ENCODE measurements around the gene CD3G. TPM values are rescaled to one million over a fixed set of nuclear protein-coding genes. Genes with fewer than 3 reads are reported as not detected.

CD3G gene
- total RNA-seq, 4 donors from 2014 or later = 0.12 to 0.59 (median 0.37) TPM

DNA sequence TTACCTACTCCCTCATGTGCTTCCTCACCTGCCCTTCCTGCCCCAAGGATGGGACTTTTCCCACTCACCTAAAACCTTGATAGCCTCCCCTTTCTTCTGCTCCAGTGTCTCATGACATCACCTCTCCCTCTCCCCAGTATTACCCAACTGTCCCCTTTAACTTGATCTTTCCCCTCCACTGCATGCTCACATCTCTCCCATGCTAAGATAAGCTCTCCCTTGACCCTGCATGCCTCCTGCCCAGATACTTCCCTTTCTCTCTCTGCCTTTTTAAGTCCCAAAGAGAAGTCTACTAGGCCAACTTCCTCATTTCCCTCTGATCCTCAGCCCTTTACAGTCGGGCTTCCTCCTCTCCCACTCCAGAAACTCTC, 24.8 kb upstream of the CD3G start:
- peak in 1 of 2 donors; percentile 64 for DNase-seq (ENCODE audit: low spot score in 2 of 2)
- no peak for TF ChIP-seq POLR2A (IDR thresholded peaks at IDR 0.05)
- TF ChIP-seq, protein P1, sequence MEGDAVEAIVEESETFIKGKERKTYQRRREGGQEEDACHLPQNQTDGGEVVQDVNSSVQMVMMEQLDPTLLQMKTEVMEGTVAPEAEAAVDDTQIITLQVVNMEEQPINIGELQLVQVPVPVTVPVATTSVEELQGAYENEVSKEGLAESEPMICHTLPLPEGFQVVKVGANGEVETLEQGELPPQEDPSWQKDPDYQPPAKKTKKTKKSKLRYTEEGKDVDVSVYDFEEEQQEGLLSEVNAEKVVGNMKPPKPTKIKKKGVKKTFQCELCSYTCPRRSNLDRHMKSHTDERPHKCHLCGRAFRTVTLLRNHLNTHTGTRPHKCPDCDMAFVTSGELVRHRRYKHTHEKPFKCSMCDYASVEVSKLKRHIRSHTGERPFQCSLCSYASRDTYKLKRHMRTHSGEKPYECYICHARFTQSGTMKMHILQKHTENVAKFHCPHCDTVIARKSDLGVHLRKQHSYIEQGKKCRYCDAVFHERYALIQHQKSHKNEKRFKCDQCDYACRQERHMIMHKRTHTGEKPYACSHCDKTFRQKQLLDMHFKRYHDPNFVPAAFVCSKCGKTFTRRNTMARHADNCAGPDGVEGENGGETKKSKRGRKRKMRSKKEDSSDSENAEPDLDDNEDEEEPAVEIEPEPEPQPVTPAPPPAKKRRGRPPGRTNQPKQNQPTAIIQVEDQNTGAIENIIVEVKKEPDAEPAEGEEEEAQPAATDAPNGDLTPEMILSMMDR (IDR thresholded peaks at IDR 0.05) = no peak
- WGBS, 2 donors = 55 to 77% methylated on average over 1 of the region's 1 CpG
- no peak overlapping the region for H3K4me3 ChIP-seq (ENCODE audit: low read depth, poor library complexity, severe bottlenecking)
- intact Hi-C loops (cut with DNase I; ENCODE audit: low total_unique reads) = no loop called here

DNA sequence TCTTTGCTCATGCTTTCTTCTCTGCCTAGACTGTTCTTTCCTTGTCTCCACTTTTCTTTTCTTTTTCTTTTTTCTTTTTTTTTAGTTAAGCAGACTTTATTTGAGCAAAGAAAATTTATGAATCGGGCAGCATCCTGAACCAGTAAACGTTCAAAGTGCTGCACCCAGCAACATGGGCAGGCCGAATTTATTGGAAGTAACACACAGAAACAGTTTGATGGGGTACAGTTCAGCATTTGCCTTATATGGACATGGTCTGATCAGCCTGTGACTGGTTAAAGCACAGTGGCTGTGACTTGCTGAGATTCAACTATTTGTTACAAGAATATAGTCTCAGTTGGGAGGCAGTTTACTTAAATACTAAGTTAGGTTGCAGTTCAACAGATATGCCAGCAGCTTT, 23.6 kb upstream of the CD3G start:
- H3K4me3 ChIP-seq (ENCODE audit: low read depth, poor library complexity, severe bottlenecking) = no peak overlapping the region
- WGBS, 2 donors = 84 to 91% methylated on average over 3 of the region's 3 CpGs
- DNase-seq (ENCODE audit: low spot score in 2 of 2) = no peak
- TF ChIP-seq, protein P1 (IDR thresholded peaks at IDR 0.05) = no peak
- TF ChIP-seq POLR2A (IDR thresholded peaks at IDR 0.05) = no peak
- intact Hi-C loops (cut with DNase I; ENCODE audit: low total_unique reads) = no loop called here

DNA sequence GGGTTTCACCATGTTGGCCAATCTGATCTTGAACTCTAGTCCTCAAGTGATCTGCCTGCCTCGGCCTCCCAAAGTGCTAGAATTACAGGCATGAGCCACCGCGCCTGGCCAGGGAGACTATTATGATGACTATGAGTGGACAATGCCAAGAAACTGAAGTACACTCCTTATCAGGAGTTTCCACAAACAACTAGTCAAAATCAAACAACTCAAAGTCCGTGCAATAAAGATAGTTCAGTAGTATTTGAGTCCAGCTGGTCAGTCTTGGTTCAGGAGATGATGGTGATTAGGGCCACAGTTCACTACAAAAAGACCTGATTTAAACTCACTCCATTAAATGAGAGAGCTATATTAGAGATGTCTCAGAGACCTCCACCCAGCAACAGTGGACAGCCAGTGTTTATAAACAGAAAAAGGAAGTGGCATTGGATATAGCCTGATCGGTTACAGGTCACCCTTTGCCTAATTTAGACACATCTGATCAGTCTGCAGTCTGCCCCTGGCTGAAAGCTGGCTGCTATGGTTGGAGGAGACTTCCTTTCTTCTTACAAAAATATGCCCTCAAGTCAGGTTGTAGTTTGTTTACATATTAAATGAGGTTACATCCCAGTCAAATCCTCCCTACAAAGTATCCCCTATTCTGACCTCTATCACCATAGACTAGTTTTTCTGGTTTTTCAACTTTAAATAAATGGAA, 22.6 kb upstream of the CD3G start:
- no peak for TF ChIP-seq POLR2A (IDR thresholded peaks at IDR 0.05)
- TF ChIP-seq, protein P1 (IDR thresholded peaks at IDR 0.05) = no peak
- intact Hi-C loops (cut with DNase I; ENCODE audit: low total_unique reads) = no loop called here
- 69 to 72% methylated on average over 5 of the region's 5 CpGs for WGBS, 2 donors
- no peak overlapping the region for H3K4me3 ChIP-seq (ENCODE audit: low read depth, poor library complexity, severe bottlenecking)
- no peak for DNase-seq (ENCODE audit: low spot score in 2 of 2)

DNA sequence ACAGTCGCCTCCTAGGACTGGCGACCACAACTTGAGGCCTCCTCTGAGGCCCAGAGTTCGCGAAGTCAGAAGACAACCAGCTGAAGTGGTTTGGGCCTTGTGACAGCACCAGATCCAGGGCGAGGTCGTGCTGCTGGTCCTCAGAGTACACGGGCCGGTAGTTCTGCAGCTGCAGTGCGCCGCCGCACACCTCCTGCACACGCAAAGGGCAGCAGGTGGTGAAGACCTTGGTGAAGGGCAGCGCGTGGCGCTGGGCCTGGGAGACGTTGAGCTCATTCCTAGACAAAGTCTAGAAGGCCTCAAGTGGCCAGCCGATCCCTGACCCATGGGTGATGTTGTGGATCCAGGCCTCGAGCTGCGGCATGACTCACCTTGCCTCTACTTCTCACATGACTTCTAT, 21.4 kb upstream of the CD3G start:
- intact Hi-C loops (cut with DNase I; ENCODE audit: low total_unique reads) = no loop called here
- WGBS, 2 donors = 96 to 98% methylated on average over 12 to 19 of the region's 19 CpGs
- TF ChIP-seq, protein P1 (IDR thresholded peaks at IDR 0.05) = no peak
- no peak for TF ChIP-seq POLR2A (IDR thresholded peaks at IDR 0.05)
- no peak overlapping the region for H3K4me3 ChIP-seq (ENCODE audit: low read depth, poor library complexity, severe bottlenecking)
- DNase-seq (ENCODE audit: low spot score in 2 of 2) = no peak

DNA sequence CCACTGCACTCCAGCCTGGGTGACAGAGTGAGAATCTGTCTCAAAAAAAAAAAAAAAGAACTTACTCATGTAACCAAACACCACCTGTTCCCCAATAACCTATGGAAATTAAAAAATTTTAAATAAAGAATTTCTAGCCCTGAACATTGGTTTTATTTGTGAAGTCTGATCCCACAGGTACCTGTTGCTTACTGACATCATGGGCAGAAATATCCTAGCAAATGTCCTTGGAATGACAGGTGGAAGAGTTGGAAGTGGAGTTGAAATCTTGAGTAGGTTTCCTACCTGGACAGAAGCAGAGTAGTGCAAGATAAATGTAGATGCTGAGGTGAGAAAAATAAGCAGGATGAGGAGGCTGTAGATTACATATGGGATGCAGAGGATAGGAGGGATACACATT, 18.9 kb upstream of the CD3G start:
- intact Hi-C loops (cut with DNase I; ENCODE audit: low total_unique reads) = no loop called here
- DNase-seq (ENCODE audit: low spot score in 2 of 2) = no peak
- TF ChIP-seq, protein P1 (IDR thresholded peaks at IDR 0.05) = no peak
- no peak for TF ChIP-seq POLR2A (IDR thresholded peaks at IDR 0.05)
- no peak overlapping the region for H3K4me3 ChIP-seq (ENCODE audit: low read depth, poor library complexity, severe bottlenecking)

DNA sequence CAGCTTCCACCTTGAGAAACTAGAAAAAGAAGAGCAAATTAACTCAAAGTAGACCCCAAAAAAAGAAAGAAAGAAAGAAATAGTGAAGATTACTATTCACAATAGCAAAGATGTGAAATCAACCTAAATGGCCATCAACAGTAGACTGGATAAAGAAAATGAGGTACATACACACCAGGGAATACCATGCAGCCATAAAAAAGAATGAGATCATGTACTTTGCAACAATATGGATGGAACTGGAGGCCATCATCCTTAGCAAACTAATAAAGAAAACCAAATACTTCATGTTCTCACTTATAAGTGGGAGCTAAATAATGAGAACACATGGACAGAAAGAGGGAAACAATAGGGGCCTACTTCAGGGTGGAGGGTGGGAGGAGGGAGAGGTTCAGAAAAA, 15.4 kb upstream of the CD3G start:
- TF ChIP-seq POLR2A (IDR thresholded peaks at IDR 0.05) = no peak
- TF ChIP-seq, protein P1 (IDR thresholded peaks at IDR 0.05) = no peak

More for the DNA sequence above, 15.4 kb upstream of the CD3G start:
- no peak overlapping the region for H3K4me3 ChIP-seq (ENCODE audit: low read depth, poor library complexity, severe bottlenecking)
- no peak for DNase-seq (ENCODE audit: low spot score in 2 of 2)
- intact Hi-C loops (cut with DNase I; ENCODE audit: low total_unique reads) = no loop called here

Measured in lower leg skin (tissue), 4 donors.